ENCODE data around the gene CHMP2A.
A peak's percentile ranks its signal among the peaks of the same experiment; 100 is the strongest.

Gene CHMP2A

DNA sequence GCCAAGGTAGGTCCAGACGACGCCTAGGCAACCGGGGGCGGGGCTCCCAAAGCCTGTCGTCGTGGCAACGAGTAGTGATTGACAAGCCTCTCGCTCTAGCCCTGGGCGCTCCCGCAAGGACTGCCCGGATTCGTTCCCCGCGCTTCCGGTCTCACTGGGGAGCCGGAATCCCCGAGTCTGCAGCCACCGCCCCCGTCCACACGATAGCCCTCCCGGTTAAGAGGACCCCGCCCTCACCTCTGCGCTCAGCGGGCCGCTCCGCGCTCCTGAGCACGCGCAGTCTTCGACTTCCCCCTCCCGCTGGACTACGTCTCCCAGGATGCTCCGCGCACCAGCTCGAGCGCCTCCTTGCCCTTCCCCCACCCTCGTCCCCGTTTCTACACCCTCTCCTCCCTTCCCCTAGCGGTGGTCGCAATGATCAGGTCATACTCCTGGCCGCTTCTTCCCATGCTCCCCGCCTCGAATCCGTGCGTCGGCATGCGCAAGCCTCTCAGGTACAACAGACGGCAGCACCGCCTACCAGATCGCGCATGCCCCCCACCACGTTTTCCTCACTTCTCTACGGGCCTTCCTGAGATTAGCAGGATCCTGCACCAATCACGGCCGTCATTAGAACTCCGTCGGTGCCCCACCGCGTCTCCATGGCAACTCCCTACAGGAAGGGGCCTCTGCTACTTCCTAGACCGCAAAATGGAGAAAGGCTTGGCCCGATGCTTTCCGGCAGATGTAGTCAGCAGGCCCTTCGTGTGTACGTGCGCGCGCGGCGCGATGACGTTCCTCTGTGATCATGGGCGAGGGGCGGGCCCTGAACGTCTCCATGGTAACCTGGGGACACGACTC lies 18.1 kb upstream of the CHMP2A start, which contains the start of gene MZF1 (continued):
- TF ChIP-seq ZNF658 (tag by site-specific recombination; IDR thresholded peaks at IDR 0.05) (no peak), ZNF221 (tag by site-specific recombination; IDR thresholded peaks at IDR 0.05; ENCODE audit: borderline replicate concordance) (no peak), ZNF843 (tag by site-specific recombination; IDR thresholded peaks at IDR 0.05) (peak; percentile 79), ZNF837 (tag by site-specific recombination; IDR thresholded peaks at IDR 0.05) (no peak), ZNF521 (tag by site-specific recombination; IDR thresholded peaks at IDR 0.05) (no peak), GLI4 (tag by site-specific recombination; IDR thresholded peaks at IDR 0.05) (peak; percentile 97), ZNF211 (tag by site-specific recombination; IDR thresholded peaks at IDR 0.05; ENCODE audit: low read depth) (no peak), ZNF677 (tag by site-specific recombination; IDR thresholded peaks at IDR 0.05) (no peak), BCL11A (tag by site-specific recombination; IDR thresholded peaks at IDR 0.05; ENCODE audit: low read depth) (no peak), ZNF423 (tag by site-specific recombination; IDR thresholded peaks at IDR 0.05) (no peak), KLF10 (tag by site-specific recombination; IDR thresholded peaks at IDR 0.05) (no peak; the same call in 1 of the 2 replicates), SETDB1 (IDR thresholded peaks at IDR 0.05; ENCODE audit: insufficient read length, low read length) (no peak), ZNF529 (tag by site-specific recombination; IDR thresholded peaks at IDR 0.05; ENCODE audit: insufficient replicate concordance) (no peak), ZNF654 (tag by site-specific recombination; IDR thresholded peaks at IDR 0.05; ENCODE audit: low read depth) (no peak), ZNF202 (tag by site-specific recombination; IDR thresholded peaks at IDR 0.05; ENCODE audit: borderline replicate concordance) (no peak), ZBTB8A (tag by site-specific recombination; IDR thresholded peaks at IDR 0.05) (0 out of 2 replicates have a peak, but pooled peaks have one; percentile 10), ZNF830 (tag by site-specific recombination; IDR thresholded peaks at IDR 0.05; ENCODE audit: low read depth) (no peak), OSR2 (tag by site-specific recombination; IDR thresholded peaks at IDR 0.05) (no peak), ZNF621 (tag by site-specific recombination; IDR thresholded peaks at IDR 0.05) (no peak), ZNF37A (tag by site-specific recombination; IDR thresholded peaks at IDR 0.05) (no peak), WT1 (tag by site-specific recombination; IDR thresholded peaks at IDR 0.05) (peak; percentile 59; the same call in 1 of the 2 replicates), YY2 (tag by site-specific recombination; IDR thresholded peaks at IDR 0.05) (peak; percentile 67; the same call in 1 of the 2 replicates), ZNF473 (tag by site-specific recombination; IDR thresholded peaks at IDR 0.05) (no peak), ZNF670 (tag by site-specific recombination; IDR thresholded peaks at IDR 0.05; ENCODE audit: low read depth) (no peak)
- TF ChIP-seq, protein P1, sequence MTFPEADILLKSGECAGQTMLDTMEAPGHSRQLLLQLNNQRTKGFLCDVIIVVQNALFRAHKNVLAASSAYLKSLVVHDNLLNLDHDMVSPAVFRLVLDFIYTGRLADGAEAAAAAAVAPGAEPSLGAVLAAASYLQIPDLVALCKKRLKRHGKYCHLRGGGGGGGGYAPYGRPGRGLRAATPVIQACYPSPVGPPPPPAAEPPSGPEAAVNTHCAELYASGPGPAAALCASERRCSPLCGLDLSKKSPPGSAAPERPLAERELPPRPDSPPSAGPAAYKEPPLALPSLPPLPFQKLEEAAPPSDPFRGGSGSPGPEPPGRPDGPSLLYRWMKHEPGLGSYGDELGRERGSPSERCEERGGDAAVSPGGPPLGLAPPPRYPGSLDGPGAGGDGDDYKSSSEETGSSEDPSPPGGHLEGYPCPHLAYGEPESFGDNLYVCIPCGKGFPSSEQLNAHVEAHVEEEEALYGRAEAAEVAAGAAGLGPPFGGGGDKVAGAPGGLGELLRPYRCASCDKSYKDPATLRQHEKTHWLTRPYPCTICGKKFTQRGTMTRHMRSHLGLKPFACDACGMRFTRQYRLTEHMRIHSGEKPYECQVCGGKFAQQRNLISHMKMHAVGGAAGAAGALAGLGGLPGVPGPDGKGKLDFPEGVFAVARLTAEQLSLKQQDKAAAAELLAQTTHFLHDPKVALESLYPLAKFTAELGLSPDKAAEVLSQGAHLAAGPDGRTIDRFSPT (tag by site-specific recombination; IDR thresholded peaks at IDR 0.05), result peak; percentile 52; the same call in 1 of the 2 replicates
- TF ChIP-seq, protein P2, sequence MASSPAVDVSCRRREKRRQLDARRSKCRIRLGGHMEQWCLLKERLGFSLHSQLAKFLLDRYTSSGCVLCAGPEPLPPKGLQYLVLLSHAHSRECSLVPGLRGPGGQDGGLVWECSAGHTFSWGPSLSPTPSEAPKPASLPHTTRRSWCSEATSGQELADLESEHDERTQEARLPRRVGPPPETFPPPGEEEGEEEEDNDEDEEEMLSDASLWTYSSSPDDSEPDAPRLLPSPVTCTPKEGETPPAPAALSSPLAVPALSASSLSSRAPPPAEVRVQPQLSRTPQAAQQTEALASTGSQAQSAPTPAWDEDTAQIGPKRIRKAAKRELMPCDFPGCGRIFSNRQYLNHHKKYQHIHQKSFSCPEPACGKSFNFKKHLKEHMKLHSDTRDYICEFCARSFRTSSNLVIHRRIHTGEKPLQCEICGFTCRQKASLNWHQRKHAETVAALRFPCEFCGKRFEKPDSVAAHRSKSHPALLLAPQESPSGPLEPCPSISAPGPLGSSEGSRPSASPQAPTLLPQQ (tag by site-specific recombination; IDR thresholded peaks at IDR 0.05), result peak; percentile 89
- TF ChIP-seq, protein P3, sequence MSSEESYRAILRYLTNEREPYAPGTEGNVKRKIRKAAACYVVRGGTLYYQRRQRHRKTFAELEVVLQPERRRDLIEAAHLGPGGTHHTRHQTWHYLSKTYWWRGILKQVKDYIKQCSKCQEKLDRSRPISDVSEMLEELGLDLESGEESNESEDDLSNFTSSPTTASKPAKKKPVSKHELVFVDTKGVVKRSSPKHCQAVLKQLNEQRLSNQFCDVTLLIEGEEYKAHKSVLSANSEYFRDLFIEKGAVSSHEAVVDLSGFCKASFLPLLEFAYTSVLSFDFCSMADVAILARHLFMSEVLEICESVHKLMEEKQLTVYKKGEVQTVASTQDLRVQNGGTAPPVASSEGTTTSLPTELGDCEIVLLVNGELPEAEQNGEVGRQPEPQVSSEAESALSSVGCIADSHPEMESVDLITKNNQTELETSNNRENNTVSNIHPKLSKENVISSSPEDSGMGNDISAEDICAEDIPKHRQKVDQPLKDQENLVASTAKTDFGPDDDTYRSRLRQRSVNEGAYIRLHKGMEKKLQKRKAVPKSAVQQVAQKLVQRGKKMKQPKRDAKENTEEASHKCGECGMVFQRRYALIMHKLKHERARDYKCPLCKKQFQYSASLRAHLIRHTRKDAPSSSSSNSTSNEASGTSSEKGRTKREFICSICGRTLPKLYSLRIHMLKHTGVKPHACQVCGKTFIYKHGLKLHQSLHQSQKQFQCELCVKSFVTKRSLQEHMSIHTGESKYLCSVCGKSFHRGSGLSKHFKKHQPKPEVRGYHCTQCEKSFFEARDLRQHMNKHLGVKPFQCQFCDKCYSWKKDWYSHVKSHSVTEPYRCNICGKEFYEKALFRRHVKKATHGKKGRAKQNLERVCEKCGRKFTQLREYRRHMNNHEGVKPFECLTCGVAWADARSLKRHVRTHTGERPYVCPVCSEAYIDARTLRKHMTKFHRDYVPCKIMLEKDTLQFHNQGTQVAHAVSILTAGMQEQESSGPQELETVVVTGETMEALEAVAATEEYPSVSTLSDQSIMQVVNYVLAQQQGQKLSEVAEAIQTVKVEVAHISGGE (tag by site-specific recombination; conservative IDR thresholded peaks at IDR 0.05; ENCODE audit: low read depth), result peak; percentile 90
- TF ChIP-seq, protein P4, sequence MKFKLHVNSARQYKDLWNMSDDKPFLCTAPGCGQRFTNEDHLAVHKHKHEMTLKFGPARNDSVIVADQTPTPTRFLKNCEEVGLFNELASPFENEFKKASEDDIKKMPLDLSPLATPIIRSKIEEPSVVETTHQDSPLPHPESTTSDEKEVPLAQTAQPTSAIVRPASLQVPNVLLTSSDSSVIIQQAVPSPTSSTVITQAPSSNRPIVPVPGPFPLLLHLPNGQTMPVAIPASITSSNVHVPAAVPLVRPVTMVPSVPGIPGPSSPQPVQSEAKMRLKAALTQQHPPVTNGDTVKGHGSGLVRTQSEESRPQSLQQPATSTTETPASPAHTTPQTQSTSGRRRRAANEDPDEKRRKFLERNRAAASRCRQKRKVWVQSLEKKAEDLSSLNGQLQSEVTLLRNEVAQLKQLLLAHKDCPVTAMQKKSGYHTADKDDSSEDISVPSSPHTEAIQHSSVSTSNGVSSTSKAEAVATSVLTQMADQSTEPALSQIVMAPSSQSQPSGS (tag by site-specific recombination; IDR thresholded peaks at IDR 0.05; ENCODE audit: low read depth), result no peak; the same call in 1 of the 2 replicates
- TF ChIP-seq, protein P5, sequence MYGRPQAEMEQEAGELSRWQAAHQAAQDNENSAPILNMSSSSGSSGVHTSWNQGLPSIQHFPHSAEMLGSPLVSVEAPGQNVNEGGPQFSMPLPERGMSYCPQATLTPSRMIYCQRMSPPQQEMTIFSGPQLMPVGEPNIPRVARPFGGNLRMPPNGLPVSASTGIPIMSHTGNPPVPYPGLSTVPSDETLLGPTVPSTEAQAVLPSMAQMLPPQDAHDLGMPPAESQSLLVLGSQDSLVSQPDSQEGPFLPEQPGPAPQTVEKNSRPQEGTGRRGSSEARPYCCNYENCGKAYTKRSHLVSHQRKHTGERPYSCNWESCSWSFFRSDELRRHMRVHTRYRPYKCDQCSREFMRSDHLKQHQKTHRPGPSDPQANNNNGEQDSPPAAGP (tag by site-specific recombination; IDR thresholded peaks at IDR 0.05), result peak; percentile 86; the same call in 1 of the 2 replicates
